ENCODE results near the gene N4BP2L1.

N4BP2L1 gene

GRCh38 chr13:32431361-32431760, 3.4 kb upstream of the N4BP2L1 start:
- TF ChIP-seq, protein P1, sequence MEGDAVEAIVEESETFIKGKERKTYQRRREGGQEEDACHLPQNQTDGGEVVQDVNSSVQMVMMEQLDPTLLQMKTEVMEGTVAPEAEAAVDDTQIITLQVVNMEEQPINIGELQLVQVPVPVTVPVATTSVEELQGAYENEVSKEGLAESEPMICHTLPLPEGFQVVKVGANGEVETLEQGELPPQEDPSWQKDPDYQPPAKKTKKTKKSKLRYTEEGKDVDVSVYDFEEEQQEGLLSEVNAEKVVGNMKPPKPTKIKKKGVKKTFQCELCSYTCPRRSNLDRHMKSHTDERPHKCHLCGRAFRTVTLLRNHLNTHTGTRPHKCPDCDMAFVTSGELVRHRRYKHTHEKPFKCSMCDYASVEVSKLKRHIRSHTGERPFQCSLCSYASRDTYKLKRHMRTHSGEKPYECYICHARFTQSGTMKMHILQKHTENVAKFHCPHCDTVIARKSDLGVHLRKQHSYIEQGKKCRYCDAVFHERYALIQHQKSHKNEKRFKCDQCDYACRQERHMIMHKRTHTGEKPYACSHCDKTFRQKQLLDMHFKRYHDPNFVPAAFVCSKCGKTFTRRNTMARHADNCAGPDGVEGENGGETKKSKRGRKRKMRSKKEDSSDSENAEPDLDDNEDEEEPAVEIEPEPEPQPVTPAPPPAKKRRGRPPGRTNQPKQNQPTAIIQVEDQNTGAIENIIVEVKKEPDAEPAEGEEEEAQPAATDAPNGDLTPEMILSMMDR (conservative IDR thresholded peaks at IDR 0.05): no peak
- H3K27ac ChIP-seq: no peak overlapping the region

DNA sequence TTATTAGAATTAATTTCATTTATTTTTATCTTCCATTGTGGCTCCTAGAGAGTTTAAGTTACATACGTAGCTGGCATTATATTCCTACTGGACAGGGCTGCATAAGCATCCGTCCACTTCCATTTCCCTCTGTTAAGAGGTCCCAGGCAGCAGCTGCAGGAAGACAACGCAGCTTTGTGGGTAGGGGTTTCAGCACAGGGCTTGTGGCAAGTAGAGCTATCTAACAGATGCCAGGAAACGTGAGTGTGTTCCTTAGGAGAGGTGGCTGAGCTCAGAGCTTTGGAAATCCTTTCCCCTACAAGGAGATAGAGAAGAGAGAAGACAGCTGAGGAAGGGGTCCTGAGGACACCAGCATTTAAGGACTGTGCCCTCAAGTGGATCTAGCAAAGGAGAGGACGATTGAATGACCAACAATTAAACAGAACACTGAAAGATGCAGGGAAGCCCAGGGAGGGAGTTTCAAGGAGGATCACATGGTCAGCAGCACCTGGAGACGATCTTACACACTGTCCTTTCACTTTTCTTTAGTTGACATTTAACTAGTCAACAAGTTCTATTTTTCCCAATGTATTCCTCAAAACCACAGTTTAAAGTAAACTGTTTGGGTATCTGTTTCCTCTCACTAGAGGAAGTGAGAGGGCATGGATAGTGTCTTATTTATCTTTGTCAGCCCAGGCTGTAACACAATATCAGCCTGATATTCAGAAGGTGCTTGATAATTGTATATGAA, 2.3 kb upstream of the N4BP2L1 start:
- TF ChIP-seq, protein P1 (conservative IDR thresholded peaks at IDR 0.05): no peak
- no peak overlapping the region for H3K27ac ChIP-seq

- TF ChIP-seq, protein P1 (conservative IDR thresholded peaks at IDR 0.05): no peak
- peak overlapping the region; percentile 89; the same call in 1 of the 2 replicates for H3K27ac ChIP-seq
These were observed 1.5 kb upstream of the N4BP2L1 start for GRCh38 chr13:32429433-32429909.

- TF ChIP-seq, protein P1 (conservative IDR thresholded peaks at IDR 0.05): no peak
- peak overlapping the region; percentile 89 for H3K27ac ChIP-seq
These were observed 877 bp upstream of the N4BP2L1 start for GRCh38 chr13:32428581-32429432.

DNA sequence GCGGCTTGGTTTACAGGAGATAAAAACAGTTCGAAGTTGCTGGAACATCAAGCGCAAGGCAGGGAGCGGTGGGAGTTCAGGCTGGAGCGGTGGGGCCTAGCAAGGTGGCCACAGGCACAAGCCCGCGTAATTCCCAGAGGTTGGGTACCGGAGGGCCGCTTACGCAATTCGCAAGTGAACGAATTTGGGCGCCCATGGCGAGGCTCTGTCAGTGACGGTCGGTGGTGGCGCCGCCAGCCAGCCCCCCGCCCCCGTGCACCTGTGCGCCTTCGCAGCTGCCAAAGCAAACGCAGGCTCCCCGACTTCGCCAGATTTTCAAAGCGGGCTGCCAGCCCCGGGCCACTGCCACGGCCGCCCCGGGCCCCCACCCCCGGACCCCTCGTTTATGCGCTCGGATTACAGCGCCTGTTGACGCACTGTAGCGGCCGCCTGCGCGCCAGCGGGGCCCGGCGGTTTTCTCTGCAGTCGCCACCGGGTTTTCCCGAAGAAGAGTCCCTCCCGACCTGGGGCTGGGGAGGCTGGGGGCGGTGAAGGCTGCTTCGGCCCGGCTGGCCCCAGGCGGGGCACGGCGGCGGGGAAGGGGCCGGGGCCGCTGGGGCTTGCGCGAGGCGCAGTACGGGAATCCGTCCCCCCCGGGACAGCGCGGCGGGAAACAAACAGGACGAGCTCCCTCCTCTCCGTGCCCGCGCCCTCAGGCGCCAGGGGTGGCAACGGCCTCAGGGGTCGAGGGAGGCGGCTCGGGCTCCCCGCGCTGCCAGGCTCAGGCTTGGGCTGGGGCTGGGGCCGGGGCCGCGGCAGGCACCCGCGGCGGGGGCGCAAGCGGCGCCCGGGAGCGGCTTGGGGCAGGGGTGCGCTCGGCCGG, 709 bp downstream of the N4BP2L1 start:
- TF ChIP-seq, protein P1 (conservative IDR thresholded peaks at IDR 0.05): no peak
- H3K27ac ChIP-seq: peak overlapping the region; percentile 89

DNA sequence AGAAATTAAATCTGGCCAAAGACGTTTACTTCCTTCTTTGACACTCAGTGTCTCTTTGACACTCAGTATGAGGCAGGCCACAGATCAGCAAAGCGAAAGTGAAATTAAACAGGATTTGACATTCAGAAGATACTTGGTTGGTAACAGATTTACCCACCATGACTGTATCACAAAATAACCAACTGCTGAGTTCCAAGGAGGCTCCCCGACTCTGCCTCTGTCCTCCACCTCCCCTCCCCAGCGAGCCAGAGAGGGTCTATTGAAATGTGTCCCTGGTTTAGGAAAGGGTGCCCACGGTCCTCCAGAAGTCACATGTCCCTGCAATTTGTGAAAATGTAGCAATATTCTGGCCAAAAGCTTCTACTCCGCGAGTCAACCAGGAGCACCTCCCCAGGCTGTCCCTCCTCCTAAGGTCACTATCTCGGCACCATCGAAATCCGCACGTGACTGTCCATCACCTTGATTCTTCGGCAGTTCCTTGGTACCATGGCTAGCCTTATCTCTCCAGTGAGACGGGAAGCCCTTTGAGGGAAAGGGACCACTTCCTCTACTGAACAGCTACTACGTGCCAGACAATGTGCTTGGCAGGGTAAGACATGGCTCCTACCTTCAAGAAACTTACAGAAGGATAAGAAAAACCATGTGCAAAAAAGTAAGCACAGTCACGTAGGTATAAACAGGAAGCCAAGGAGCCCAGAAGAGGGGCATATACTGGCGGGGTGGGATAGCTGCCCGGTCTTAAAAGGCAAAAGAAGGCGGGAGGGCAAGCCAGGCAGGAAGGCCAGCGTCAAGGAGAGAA, 1.5 kb downstream of the N4BP2L1 start:
- TF ChIP-seq, protein P1 (conservative IDR thresholded peaks at IDR 0.05): no peak

More for the DNA sequence above, 1.5 kb downstream of the N4BP2L1 start:
- H3K27ac ChIP-seq: peak overlapping the region; percentile 89
